MM.1S (cell line): Measurements from ENCODE around the gene FAR2.
A peak's percentile ranks its signal among the peaks of the same experiment; 100 is the strongest.

Experiments
- DNase-seq: peaks from one replicate; pipeline ENCODE4 v3.0.0-alpha.2; 2015
- H2AFZ ChIP-seq: fragments of 300-600 bp; sonication (generic); 2 replicates; pipeline ENCODE4 v1.6.0; 2016; ENCODE audit warnings: antibody characterized with exemption, low read length
- H3F3A ChIP-seq: fragments of 300-600 bp; sonication (generic); 2 replicates; pipeline ENCODE4 v1.6.1; 2016; ENCODE audit warnings: mild to moderate bottlenecking, antibody characterized with exemption, low read length, moderate library complexity, mixed read lengths; ENCODE audit not compliant: insufficient read depth
- H3K27ac ChIP-seq: fragments of 300-600 bp; sonication (generic); 2 replicates; pipeline ENCODE4 v1.5.1; 2016; ENCODE audit warnings: mild to moderate bottlenecking, low read length
- H3K27me3 ChIP-seq: fragments of 300-600 bp; sonication (generic); replicated peaks from 2 replicates; pipeline ENCODE4 v1.6.0; 2016; ENCODE audit warnings: low read length; ENCODE audit not compliant: insufficient read depth
- H3K36me3 ChIP-seq: fragments of 300-600 bp; sonication (generic); replicated peaks from 2 replicates; pipeline ENCODE4 v1.6.1; 2016; ENCODE audit warnings: mild to moderate bottlenecking, low read length, mixed read lengths; ENCODE audit not compliant: insufficient read depth
- H3K4me1 ChIP-seq: fragments of 300-600 bp; sonication (generic); 2 replicates; pipeline ENCODE4 v1.6.1; 2016; ENCODE audit warnings: low read length, mixed read lengths
- H3K4me2 ChIP-seq: fragments of 300-600 bp; sonication (generic); 2 replicates; pipeline ENCODE4 v1.6.0; 2016; ENCODE audit warnings: low read depth, low read length
- H3K4me3 ChIP-seq: fragments of 300-600 bp; sonication (generic); 2 replicates; pipeline ENCODE4 v1.5.1; 2016; ENCODE audit warnings: low read length, mixed read lengths
- H3K79me2 ChIP-seq: fragments of 300-600 bp; sonication (generic); 2 replicates; pipeline ENCODE4 v1.6.1; 2016; ENCODE audit warnings: mixed run types, low read length, mixed read lengths
- H3K9ac ChIP-seq: fragments of 300-600 bp; sonication (generic); 2 replicates; pipeline ENCODE4 v1.6.1; 2016; ENCODE audit warnings: low read length, mixed read lengths
- H3K9me2 ChIP-seq: fragments of 300-600 bp; sonication (generic); replicated peaks from 2 replicates; pipeline ENCODE4 v1.6.1; 2016; ENCODE audit warnings: mild to moderate bottlenecking, low read length, mixed read lengths; ENCODE audit not compliant: insufficient read depth
- H3K9me3 ChIP-seq: fragments of 300-600 bp; sonication (generic); replicated peaks from 2 replicates; pipeline ENCODE4 v1.6.1; 2016; ENCODE audit warnings: mild to moderate bottlenecking, low read length, mixed read lengths; ENCODE audit not compliant: insufficient read depth
- H4K20me1 ChIP-seq: fragments of 300-600 bp; sonication (generic); 2 replicates; pipeline ENCODE4 v1.6.1; 2016; ENCODE audit warnings: mild to moderate bottlenecking, low read length, moderate library complexity, mixed read lengths; ENCODE audit not compliant: insufficient read depth
- EZH2 ChIP-seq: fragments of 300-600 bp; sonication (generic); optimal IDR thresholded peaks from 2 replicates; pipeline ENCODE3; 2017; ENCODE audit warnings: low read depth, mild to moderate bottlenecking, antibody characterized with exemption, low read length, mixed read lengths
- EZH2phosphoT487 ChIP-seq: fragments of 300-600 bp; sonication (generic); IDR thresholded peaks from 2 replicates; pipeline ENCODE4 v1.6.1; 2018; ENCODE audit warnings: antibody characterized with exemption, low read length
- TF ChIP-seq, protein P1 (sequence below): fragments of 300-600 bp; sonication (generic); IDR thresholded peaks from 2 replicates; pipeline ENCODE4 v1.5.1; 2016; ENCODE audit warnings: antibody characterized with exemption, low read length, mixed read lengths

The FAR2 gene

DNA sequence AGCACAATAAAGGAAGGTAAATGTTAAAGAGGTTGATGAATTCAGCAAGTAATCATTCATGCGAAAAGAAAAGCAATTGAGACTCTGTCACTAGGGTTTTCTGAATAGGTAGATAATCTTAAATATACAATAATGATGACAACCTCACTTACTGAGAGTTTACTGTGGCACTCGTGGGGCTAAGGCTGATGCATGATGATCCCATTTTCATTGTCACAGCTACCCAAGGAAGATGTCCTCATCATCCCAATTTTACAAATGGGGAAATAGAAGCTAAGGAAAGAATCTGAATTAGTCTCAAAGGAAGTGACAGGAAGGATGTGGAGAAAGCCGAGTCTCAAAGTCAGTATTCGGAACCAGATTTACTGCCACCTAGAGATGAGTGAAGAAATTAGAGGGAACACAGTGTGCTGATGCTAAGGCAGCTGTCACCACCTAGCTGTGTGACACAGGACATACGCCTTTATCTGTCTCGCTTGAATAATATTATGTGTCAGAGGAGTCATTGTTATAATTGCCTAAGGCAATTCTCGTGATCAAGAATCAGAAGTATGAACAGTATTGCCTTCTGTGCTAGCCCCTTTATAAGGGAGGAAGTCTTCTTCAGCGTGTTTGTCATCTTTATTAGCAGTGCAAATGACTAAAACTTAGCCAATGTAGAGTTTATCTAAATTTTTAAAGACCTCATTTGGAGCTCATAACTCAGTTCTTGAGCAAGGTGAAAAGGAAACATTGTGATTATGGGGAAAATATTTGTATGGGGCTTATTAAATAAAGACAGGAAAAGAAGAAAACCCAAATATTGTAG is 168.7 kb downstream of the FAR2 start:
- DNase-seq, result peak; percentile 73
- H3K9ac ChIP-seq, result no peak overlapping the region

DNA sequence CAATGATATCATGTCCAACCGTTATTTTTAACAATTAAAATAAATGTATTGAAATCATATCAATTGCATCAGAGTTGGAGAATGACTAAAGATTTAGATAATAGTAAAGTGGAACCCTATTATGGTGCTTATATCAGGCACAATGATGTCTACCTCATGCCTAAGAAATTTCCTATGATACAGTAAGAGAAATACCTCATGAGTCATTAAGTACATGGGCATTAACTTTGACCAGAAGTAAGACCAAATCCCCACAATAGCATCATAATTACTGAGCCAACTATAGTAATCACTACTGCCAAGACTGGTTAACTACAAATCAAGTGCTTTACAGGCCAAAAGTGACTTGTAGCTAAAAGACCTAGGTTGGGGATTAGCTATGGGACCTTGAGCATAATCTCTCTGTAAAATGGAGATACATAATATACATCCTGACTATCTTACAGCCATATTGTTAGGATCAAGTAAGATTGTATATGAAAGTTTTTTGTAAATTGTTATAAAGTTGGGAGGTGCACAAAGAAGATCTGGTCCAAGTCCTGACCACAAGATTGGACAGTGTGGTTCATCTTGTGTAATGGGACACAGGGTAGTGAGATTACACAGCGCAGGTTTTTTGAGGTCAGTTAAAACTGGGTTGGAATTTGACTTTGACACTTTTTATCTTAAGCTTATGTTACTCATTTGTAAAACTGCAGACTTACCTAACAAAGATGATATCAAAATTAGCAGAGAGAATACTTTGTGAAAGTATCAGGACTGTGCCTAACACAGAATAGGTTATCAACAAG is 171.4 kb downstream of the FAR2 start:
- H3F3A ChIP-seq, result no peaks in the 10 kb centered on the region
- TF ChIP-seq EZH2 (no peak), EZH2phosphoT487 (no peak)
- TF ChIP-seq, protein P1, sequence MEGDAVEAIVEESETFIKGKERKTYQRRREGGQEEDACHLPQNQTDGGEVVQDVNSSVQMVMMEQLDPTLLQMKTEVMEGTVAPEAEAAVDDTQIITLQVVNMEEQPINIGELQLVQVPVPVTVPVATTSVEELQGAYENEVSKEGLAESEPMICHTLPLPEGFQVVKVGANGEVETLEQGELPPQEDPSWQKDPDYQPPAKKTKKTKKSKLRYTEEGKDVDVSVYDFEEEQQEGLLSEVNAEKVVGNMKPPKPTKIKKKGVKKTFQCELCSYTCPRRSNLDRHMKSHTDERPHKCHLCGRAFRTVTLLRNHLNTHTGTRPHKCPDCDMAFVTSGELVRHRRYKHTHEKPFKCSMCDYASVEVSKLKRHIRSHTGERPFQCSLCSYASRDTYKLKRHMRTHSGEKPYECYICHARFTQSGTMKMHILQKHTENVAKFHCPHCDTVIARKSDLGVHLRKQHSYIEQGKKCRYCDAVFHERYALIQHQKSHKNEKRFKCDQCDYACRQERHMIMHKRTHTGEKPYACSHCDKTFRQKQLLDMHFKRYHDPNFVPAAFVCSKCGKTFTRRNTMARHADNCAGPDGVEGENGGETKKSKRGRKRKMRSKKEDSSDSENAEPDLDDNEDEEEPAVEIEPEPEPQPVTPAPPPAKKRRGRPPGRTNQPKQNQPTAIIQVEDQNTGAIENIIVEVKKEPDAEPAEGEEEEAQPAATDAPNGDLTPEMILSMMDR, result no peak

More for the DNA sequence above, 168.7 kb downstream of the FAR2 start:
- Histone ChIP-seq H3K9me2 (no peaks in the 10 kb centered on the region), H3K4me3 (no peak overlapping the region), H2AFZ (no peak overlapping the region), H3F3A (no peaks in the 10 kb centered on the region), H4K20me1 (no peaks in the 10 kb centered on the region), H3K79me2 (no peaks in the 10 kb centered on the region), H3K9me3 (no peaks in the 10 kb centered on the region), H3K36me3 (no peaks in the 10 kb centered on the region), H3K4me2 (no peak overlapping the region), H3K27me3 (no peaks in the 10 kb centered on the region), H3K4me1 (no peaks in the 10 kb centered on the region), H3K27ac (no peak overlapping the region)
- TF ChIP-seq EZH2, result no peak
- TF ChIP-seq, protein P1, result peak; percentile 98

DNA sequence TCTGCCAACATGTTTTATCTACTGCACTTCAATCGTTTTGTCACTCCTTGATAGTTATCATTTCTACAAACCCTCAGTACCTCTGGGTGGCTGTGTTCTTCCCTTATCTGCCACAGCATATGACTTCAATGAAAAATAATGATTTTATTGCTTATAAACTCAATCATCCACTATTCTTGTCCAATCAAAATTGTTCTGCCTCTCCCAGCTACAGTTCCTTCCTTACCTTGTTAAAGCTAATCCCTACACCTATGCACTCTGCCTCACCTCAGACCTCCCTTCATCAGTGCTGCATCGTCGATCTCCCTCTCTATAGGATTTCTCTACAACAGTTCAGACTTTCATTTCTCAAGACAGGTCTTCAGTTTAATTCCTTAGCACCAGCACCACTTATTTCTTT is 173.1 kb downstream of the FAR2 start:
- Histone ChIP-seq H3K9me3 (no peaks in the 10 kb centered on the region), H3K4me2 (no peak overlapping the region), H4K20me1 (no peaks in the 10 kb centered on the region), H3K9me2 (no peaks in the 10 kb centered on the region), H3K9ac (no peak overlapping the region), H3K4me3 (no peak overlapping the region), H3K27me3 (no peaks in the 10 kb centered on the region), H2AFZ (no peak overlapping the region), H3K36me3 (no peaks in the 10 kb centered on the region), H3K27ac (no peak overlapping the region), H3K79me2 (no peaks in the 10 kb centered on the region), H3K4me1 (no peaks in the 10 kb centered on the region), H3F3A (no peaks in the 10 kb centered on the region)
- DNase-seq, result no peak
- no peak for TF ChIP-seq EZH2phosphoT487
- no peak for TF ChIP-seq EZH2
- TF ChIP-seq, protein P1, result no peak

More for the DNA sequence above, 171.4 kb downstream of the FAR2 start:
- Histone ChIP-seq H3K9me3 (no peaks in the 10 kb centered on the region), H3K36me3 (no peaks in the 10 kb centered on the region), H3K27me3 (no peaks in the 10 kb centered on the region), H4K20me1 (no peaks in the 10 kb centered on the region), H3K27ac (no peak overlapping the region), H3K9me2 (no peaks in the 10 kb centered on the region), H3K79me2 (no peaks in the 10 kb centered on the region), H3K4me1 (no peaks in the 10 kb centered on the region), H3K4me3 (no peak overlapping the region), H2AFZ (no peak overlapping the region), H3K9ac (no peak overlapping the region), H3K4me2 (no peak overlapping the region)
- no peak for DNase-seq
